Thymus (tissue), 11 donors: ENCODE measurements around the gene SEZ6L. TPM values are rescaled to one million over a fixed set of nuclear protein-coding genes. Genes with fewer than 3 reads are reported as not detected.

Experiments
- DNase-seq, 9 donors: peaks; one replicate each; pipeline ENCODE4 v3.0.0-alpha.2; 2013; ENCODE audit warnings: low spot score in 9 of 9, low read depth in 6 of 9, missing footprints in 1 of 9
- H3K27ac ChIP-seq, 2 donors: one replicate each; pipeline ENCODE4 v1.5.1; 2013; ENCODE audit warnings: control low read depth in 1 of 2, low read depth in 1 of 2, low read length in 1 of 2, mild to moderate bottlenecking in 1 of 2, moderate library complexity in 1 of 2
- H3K27me3 ChIP-seq, 2 donors: one replicate each; pipeline ENCODE4 v1.5.1; 2013; ENCODE audit warnings: low read length in 1 of 2; ENCODE audit not compliant: control insufficient read depth in 2 of 2, insufficient read depth in 1 of 2
- H3K36me3 ChIP-seq, 2 donors: one replicate each; pipeline ENCODE4 v1.5.1; 2013; ENCODE audit warnings: low read length in 1 of 2, mild to moderate bottlenecking in 1 of 2, moderate library complexity in 1 of 2; ENCODE audit not compliant: control insufficient read depth in 2 of 2, insufficient read depth in 2 of 2
- H3K4me1 ChIP-seq, 2 donors: one replicate each; pipeline ENCODE4 v1.5.1; 2013; ENCODE audit warnings: low read length in 2 of 2; ENCODE audit not compliant: control insufficient read depth in 2 of 2, insufficient read depth in 2 of 2
- H3K4me3 ChIP-seq, 2 donors: one replicate each; pipeline ENCODE4 v1.5.1; 2013; ENCODE audit warnings: low read length in 2 of 2, control low read depth in 1 of 2, mild to moderate bottlenecking in 1 of 2
- H3K9me3 ChIP-seq, 2 donors: one replicate each; pipeline ENCODE4 v1.5.1; 2013; ENCODE audit warnings: low read length in 1 of 2, mild to moderate bottlenecking in 1 of 2; ENCODE audit not compliant: control insufficient read depth in 2 of 2, insufficient read depth in 1 of 2
- WGBS: extraction: QIAGEN DNeasy Blood & Tissue Kit; methylation state at CpG from one replicate; pipeline ENCODE4 v1.1.7; 2013; 5-methylcytosine and 5-hydroxymethylcytosine counted together
- polyA plus RNA-seq: library from polyadenylated mRNA; stranded (reverse); fragments of 200-250 nt; gene quantifications from one replicate; pipeline ENCODE4 v1.2.3, GENCODE V29; 2013
- total RNA-seq: library from RNA; stranded (reverse); fragments of 120-200 nt; gene quantifications from one replicate; pipeline ENCODE4 v1.2.4, GENCODE V29; 2013
- donor health status: healthy.

Gene SEZ6L
- total and polyA plus RNA-seq, 2 donors: 0.37 to 0.90 TPM

- Histone ChIP-seq H3K9me3 (no peaks in the 10 kb centered on the region), H3K4me1 (peaks cover 22 to 25% of the 10 kb centered on the region in 2 donors), H3K27me3 (no peaks in the 10 kb centered on the region), H3K4me3 (no peak overlapping the region), H3K27ac (no peak overlapping the region), H3K36me3 (no peaks in the 10 kb centered on the region)
- 78% methylated on average over 7 of the region's 7 CpGs for WGBS
- DNase-seq: no peak
These were observed 144.0 kb downstream of the SEZ6L start for GRCh38 chr22:26313291-26313690.

GRCh38 chr22:26314171-26314570, 144.9 kb downstream of the SEZ6L start:
- H3K27me3 ChIP-seq: no peaks in the 10 kb centered on the region
- no peak overlapping the region for H3K27ac ChIP-seq
- no peak overlapping the region for H3K4me3 ChIP-seq
- H3K9me3 ChIP-seq: no peaks in the 10 kb centered on the region
- 95% methylated on average over 2 of the region's 2 CpGs for WGBS
- DNase-seq: no peak
- H3K36me3 ChIP-seq: no peaks in the 10 kb centered on the region
- peaks cover 22 to 25% of the 10 kb centered on the region in 2 donors for H3K4me1 ChIP-seq

DNA sequence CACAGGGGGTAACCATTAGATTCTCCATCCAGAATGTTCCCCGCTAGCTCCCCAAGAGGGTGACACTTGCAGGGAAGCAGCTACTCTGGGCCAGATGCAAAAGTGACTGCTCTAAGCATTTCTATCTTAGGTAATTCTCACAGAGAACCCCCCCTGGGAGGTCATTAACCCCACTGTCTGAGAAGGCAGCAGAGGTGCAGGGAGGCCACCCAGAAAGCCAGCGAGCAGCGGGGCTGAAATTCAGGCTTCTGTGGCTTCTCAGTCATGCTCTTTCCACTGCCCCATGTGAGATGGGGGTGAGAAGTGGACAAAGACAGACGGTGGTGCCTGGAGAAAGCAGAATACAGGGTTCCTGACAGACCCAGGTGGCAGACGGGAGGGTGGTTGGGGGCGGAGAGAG, 145.4 kb downstream of the SEZ6L start:
- Histone ChIP-seq H3K27ac (no peak overlapping the region), H3K4me1 (peaks cover 22 to 25% of the 10 kb centered on the region in 2 donors), H3K27me3 (no peaks in the 10 kb centered on the region), H3K4me3 (no peak overlapping the region), H3K9me3 (no peaks in the 10 kb centered on the region), H3K36me3 (no peaks in the 10 kb centered on the region)
- DNase-seq: peak in 1 of 9 donors; percentile 14
- WGBS: 64% methylated on average over 6 of the region's 6 CpGs

- 83% methylated on average over 2 of the region's 2 CpGs for WGBS
- peaks cover 22 to 31% of the 10 kb centered on the region in 2 donors for H3K4me1 ChIP-seq
- H3K27ac ChIP-seq: peak overlapping the region in 1 of 2 donors; percentile 57
- no peak overlapping the region for H3K4me3 ChIP-seq
- no peaks in the 10 kb centered on the region for H3K27me3 ChIP-seq
- DNase-seq: peak in 7 of 9 donors; percentile 35 to 71 (median 46)
- no peaks in the 10 kb centered on the region for H3K36me3 ChIP-seq
- H3K9me3 ChIP-seq: no peaks in the 10 kb centered on the region
These were observed 147.5 kb downstream of the SEZ6L start for GRCh38 chr22:26316732-26317285.

GRCh38 chr22:26318975-26319374, 149.7 kb downstream of the SEZ6L start:
- no peak overlapping the region for H3K4me3 ChIP-seq
- DNase-seq: no peak
- 63% methylated on average over 6 of the region's 6 CpGs for WGBS
- H3K27ac ChIP-seq: no peak overlapping the region
- no peaks in the 10 kb centered on the region for H3K27me3 ChIP-seq
- no peaks in the 10 kb centered on the region for H3K9me3 ChIP-seq
- peaks cover 22 to 31% of the 10 kb centered on the region in 2 donors for H3K4me1 ChIP-seq
- H3K36me3 ChIP-seq: no peaks in the 10 kb centered on the region

GRCh38 chr22:26320447-26320846, 151.2 kb downstream of the SEZ6L start:
- no peaks in the 10 kb centered on the region for H3K36me3 ChIP-seq

DNA sequence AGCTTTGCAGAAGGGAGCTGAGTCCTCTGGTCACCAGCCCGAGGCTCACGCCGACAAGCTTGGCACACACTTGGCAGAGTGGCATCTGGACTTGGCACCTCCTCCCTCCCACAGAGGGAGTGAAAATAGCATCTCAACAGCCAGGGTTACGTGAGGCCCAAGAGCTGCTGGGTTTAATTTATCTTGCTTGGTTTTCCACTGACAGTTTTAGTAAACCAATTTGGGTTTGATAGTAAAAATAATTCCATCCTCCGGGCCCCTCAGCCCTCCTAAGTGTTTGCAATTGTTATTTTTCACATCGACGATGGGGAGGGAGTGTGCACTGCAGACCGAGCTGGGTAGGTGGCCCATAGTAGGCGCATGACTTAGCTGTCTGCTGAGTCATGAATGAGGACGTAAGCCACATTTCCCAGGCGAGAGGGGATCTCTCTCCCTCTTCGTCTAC, 152.2 kb downstream of the SEZ6L start:
- WGBS: 73% methylated on average over 12 of the region's 12 CpGs
- no peak for DNase-seq
- Histone ChIP-seq H3K36me3 (no peaks in the 10 kb centered on the region), H3K27me3 (no peaks in the 10 kb centered on the region), H3K4me3 (no peak overlapping the region), H3K9me3 (no peaks in the 10 kb centered on the region), H3K4me1 (peaks cover 10 to 15% of the 10 kb centered on the region in 2 donors), H3K27ac (no peak overlapping the region)

More at GRCh38 chr22:26320447-26320846, 151.2 kb downstream of the SEZ6L start:
- no peaks in the 10 kb centered on the region for H3K27me3 ChIP-seq
- H3K4me1 ChIP-seq: peaks cover 17 to 22% of the 10 kb centered on the region in 2 donors
- no peak overlapping the region for H3K27ac ChIP-seq
- peak in 2 of 9 donors; percentile 19 to 27 for DNase-seq
- no peak overlapping the region for H3K4me3 ChIP-seq
- no peaks in the 10 kb centered on the region for H3K9me3 ChIP-seq
- WGBS: 64% methylated on average over 5 of the region's 5 CpGs

DNA sequence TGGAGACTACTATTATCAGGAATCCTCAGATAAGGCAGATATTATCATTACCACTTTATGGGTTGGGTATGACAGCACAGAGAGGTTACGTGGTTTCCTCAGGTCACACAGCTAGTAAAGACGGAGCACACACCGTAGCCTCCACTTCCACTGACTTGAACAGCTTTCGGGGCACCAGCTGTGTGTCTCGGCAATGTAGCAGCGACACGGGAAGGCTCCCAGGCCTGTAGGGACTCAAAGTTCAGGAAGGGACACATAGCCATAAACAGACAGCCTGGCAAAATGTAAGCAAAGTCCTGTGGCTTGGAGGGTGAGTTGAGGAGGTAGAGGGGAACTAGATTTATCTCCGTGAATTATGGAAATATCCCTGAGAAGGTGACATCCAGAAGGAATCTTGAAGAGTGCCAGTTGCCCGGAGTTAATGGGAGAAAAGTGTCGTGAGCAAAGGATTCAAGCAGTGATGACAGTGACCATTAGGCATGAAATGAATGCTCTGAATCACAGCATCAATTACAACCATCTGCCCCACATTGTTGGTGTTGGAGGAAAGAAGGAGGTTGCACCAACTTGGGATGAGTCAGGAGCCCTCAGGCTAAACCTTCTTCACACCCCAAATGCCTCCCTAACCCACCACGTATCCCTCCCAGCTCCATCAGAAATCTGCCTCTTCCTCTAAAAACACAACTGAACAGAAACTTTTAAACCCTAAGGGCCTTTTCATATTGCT, 153.1 kb downstream of the SEZ6L start:
- DNase-seq: no peak
- peaks cover 5 to 10% of the 10 kb centered on the region in 2 donors for H3K4me1 ChIP-seq
- H3K27ac ChIP-seq: no peak overlapping the region
- H3K36me3 ChIP-seq: no peaks in the 10 kb centered on the region
- H3K27me3 ChIP-seq: no peaks in the 10 kb centered on the region
- no peak overlapping the region for H3K4me3 ChIP-seq
- WGBS: 91% methylated on average over 11 of the region's 11 CpGs
- H3K9me3 ChIP-seq: no peaks in the 10 kb centered on the region

DNA sequence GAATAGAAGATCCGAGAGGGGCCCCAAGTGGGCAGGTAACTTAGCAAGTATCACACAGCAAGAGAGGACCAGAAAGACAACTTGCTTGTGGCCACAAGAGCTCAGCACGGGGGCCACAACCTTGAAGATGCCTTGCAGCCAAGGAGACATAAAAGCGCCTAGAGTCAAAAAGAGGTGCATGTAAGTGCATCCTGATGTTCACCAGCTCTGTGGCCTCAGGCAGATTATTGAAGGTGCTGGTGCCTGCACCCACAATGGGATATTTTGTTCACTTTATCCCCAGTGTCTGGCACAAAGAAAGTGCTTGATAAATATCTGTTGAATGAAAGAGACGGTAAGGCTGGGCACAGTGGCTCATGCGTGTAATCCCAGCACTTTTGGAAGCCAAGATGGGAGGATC, 153.8 kb downstream of the SEZ6L start:
- H3K27me3 ChIP-seq: no peaks in the 10 kb centered on the region
- H3K9me3 ChIP-seq: no peaks in the 10 kb centered on the region
- no peak overlapping the region for H3K27ac ChIP-seq
- H3K4me1 ChIP-seq: peaks cover 0 to 6% of the 10 kb centered on the region in 2 donors
- no peak for DNase-seq
- no peaks in the 10 kb centered on the region for H3K36me3 ChIP-seq
- 90% methylated on average over 5 of the region's 5 CpGs for WGBS
- H3K4me3 ChIP-seq: no peak overlapping the region
